ENCODE results near the gene PLXNB1.
A peak's percentile ranks its signal among the peaks of the same experiment; 100 is the strongest.
"Not testable (repeated sequence)": the region's sequence is repeated elsewhere in the genome, so short reads cannot be mapped to it uniquely, and the experiment has no call there.

The PLXNB1 gene

DNA sequence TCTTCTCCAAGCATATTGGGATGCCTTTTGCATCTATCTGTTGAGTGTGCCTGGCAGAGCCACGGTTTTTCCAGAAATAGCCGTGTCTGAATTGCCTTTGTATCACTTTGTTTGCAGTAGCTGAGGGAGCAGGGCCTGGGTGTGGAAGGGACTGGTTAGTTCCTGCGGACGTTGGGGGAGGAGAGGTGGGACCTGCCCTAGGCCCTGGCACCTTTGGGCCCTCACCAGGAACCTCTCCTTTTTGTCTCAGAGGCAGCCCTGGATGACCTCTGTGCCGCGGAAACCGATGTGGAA is 35.3 kb upstream of the PLXNB1 start:
- no peak for DNase-seq

DNA sequence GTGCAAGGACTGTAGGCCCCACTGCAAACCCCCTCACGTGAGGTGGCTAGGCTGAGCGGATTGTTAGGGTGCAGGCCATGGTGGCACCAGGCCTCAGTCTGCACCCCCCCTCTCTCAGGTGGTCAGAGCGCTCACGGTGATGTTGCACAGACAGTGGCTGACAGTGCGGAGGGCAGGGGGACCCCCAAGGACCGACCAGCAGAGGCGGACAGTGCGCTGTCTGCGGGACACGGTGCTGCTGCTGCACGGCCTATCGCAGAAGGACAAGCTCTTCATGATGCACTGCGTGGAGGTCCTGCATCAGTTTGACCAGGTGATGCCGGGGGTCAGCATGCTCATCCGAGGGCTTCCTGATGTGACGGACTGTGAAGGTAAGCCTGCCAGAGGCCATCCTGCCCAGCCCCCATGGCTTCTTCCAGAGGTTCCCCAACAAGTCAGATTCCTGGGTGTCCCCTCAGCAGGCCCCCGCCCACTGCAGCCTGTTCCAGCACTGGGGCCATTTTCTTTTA is 34.9 kb upstream of the PLXNB1 start:
- DNase-seq, result no peak

DNA sequence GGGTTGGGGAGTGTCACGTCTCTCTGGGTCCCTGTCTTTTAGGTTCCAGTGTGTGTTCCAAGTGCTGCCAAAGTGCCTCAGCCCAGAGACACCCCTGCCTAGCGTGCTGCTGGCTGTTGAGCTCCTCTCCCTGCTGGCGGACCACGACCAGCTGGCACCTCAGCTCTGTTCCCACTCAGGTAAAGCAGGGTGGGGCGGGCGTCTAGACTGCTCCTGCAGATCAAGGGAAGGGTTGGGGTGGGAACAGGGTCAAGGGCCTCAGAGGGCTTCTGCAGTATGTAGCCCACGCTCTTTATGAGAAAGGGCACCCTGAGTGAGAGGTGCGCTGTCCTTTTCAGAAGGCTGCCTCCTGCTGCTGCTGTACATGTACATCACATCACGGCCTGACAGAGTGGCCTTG is 33.8 kb upstream of the PLXNB1 start:
- no peak for DNase-seq

DNA sequence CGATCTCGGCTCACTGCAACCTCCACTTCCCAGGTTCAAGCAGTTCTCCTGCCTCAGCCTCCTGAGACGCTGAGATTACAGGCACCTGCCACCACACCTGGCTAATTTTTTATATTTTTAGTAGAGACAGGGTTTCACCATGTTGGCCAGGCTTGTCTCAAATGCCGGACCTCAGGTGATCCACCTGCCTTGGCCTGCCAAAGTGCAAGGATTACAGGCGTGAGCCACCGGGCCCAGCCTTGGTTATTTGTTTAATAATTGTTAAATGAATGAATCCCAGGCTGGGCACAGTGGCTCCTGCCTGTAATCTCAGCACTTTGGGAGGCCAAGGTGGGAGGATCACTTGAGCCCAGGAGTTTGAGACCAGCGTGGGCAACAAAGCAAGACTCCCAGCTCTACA is 31.9 kb upstream of the PLXNB1 start:
- DNase-seq, result not testable (repeated sequence)

DNA sequence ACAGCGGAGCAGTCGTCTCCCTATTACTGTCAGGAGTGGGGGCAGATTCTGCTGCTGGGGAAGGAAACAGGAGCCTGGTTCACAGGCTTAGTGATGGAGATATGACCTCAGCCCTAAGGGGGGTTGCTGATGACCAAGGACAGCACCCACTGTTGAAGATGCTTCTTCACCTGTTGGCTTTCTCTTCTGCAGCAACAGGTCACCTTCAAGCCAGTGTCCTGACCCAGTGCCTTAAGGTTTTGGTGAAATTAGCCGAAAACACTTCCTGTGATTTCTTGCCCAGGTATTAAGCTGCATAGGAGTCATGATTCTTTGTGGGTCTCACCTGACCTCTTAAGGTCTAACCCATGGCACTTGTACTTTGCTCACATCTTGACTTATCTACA is 30.6 kb upstream of the PLXNB1 start:
- no peak for DNase-seq

DNA sequence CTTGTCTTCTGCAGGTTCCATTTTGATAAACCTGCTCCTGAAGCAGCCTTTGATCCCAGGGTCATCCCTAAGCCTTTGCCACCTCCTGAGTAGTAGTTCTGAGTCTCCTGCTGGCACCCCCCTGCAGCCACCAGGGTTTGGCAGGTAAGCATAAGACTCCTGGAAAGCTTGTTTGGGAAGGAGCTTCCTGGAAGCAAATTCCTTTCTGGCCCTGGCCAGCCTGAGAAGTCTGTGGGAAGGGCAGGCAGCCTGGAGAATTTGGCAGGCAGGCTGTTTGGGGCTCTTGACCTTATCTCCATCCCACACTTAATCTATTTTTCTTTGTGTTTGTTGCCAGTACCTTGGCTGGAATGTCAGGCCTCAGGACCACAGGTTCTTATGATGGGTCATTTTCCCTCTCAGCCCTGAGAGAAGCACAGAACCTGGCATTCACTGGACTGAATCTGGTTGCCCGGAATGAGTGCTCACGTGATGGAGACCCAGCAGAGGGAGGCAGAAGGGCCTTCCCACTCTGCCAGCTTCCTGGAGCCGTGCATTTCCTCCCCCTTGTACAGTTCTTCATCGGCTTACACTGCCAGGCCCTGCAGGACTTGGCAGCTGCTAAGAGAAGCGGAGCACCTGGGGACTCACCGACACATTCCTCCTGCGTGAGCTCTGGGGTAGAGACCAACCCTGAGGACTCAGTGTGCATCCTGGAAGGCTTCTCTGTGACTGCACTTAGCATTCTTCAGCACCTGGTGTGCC is 30.1 kb upstream of the PLXNB1 start:
- DNase-seq, result no peak

DNA sequence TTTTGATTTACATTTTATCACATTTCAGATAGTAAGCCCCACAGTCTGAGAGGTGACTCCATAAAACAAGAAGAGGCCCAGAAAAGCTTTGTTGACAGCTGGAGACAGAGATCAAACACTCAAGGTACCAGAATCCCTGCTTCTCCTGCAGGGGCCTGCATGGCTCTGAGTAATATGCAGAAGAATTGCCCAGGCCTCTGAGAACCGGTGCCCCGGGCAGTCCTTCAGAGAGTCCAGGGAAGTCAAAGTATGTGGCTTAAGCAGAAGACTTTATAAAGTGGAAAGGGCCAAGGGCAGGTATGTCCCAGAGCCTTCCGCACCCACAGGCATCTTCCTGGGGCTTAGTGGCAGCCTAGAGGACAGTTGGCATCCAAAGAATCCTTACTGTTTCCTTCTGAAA is 29.4 kb upstream of the PLXNB1 start:
- no peak for DNase-seq

DNA sequence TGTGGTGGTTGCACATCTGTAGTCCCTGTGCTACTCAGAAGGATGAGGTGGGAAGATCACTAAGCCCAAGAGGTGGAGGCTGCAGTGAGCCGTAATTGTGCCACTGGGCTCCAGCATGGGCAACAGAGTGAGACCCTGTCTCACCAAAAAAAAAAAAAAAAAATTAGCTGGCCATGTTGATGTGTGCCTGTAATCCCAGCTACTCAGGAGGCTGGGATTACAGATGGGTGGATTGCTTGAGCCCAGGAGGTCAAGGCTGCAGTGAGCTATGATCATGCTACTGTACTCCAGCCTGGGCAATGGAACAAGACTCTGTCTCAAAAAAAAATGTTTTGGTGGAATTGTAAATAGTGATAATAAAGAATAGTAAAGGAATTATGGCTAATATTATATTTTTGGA is 26.6 kb upstream of the PLXNB1 start:
- no peak for DNase-seq

DNA sequence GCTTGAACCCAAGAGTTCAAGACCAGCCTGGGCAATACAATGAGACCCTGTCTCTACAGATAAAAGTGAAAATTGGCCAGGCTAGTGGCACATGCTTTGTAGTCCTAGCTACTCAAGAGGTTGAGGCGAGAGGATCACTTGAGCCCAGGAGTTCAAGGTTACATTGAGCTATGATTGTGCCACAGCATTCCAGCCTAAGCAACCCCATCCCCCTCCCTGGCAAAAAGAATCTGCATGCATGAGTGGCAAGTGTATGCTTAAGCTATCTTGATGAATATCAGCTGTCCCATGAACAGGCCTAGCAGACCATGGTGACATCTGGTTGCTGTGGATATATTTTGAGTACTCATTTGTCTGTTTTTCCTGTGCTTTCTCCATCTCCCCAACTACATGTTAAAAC is 21.4 kb upstream of the PLXNB1 start:
- no peak for DNase-seq

DNA sequence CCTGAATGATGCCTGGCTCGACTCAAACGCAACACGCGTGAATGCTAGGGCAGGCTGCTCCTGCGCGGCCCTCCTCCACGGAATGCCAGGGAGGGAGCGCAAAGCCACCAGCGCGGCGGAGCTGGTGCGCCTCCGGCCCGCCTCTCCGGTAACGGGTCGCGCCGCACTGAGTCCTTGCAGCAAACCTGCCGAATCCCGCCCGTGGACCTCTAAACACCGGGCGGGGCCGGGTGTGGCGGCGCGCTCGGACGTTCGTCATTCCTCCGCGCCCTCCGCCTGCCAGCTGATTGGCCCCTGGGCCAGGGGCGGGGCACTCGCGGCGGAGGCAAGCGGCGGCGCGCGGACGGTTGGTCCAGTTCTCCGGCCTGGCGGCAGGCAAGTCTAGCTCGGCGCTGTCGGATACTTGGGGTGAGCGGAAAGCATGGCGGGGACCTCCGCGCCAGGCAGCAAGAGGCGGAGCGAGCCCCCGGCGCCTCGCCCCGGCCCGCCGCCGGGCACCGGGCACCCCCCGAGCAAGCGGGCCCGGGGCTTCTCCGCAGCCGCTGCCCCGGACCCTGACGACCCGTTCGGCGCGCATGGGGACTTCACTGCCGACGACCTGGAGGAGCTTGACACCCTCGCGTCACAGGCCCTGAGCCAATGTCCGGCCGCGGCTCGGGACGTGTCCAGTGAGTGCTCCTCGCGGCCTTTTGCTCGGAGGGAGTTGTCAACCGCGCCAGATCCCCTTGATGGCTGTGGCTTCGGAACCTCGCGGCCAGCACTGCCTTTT is 16.7 kb upstream of the PLXNB1 start, which contains the start of gene ATRIP:
TSS of gene ATRIP (plus strand) at position 313 of the 769 bp plus-strand sequence. CDS start at position 422, 109 bp downstream.
- peak; percentile 77 for DNase-seq

DNA sequence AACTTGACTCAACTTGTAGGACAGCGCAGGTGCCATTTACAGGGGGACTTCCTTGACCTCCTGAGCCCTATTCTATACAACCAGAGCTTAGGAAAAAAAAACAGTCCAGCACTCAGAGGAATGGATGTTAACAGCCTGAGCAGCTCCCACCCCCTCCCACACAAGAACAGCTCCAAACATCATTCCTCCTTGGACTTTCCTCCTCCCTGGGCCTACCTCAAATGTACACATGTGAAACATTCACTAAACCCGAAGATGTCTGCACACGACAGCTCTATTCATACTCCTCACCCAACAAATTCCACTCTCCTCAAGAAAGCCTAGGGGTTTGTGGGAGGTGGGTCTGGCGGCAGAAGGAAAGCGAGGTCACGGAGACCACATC is 16.1 kb upstream of the PLXNB1 start:
- no peak for DNase-seq

DNA sequence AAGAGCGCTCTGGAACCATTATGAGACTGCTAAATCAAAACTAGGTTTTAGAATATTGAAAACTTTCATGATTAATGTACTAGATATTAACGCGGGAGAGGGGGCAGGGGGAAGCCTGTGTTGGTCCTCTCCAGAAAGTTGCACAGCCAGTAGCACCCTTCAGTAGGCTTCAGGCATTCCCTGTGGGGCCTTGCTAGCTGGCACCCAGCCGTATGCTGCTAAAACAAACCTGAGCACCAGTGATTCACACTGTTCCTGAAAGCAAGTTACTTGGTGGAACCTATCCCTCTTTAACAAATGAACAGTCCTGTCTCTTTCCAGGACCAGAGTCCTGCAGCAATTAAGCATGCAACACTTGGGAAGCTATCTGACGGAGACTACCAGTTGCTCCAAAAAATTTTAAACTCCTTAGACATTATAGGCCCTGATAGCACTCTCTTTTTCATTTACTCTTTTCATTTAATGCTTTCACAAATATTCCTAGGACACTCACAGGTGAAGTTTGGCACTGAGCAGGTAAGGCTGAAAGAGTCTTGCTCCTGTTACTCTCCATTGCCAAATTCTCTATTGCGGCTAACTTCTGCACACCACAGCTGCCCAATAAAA is 15.5 kb upstream of the PLXNB1 start:
- DNase-seq, result no peak

DNA sequence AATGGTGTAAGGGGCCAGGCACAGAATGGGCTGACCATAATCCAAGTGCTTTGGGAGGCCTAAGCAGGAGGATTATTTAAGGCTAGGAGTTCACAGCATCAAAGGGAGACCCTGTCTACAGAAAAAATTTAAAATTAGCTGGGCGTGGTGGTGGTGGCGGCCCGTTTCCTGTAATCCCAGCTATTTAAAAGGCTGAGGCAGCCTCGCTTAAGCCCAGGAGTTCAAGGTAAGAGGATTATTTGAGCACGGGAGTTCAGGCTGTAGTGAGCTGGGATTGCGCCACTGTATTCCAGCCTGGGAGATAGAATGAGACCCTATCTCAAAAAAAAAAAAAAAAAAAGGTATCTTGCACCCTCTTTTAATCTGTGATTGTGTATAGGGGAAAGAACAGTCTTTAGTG is 12.1 kb upstream of the PLXNB1 start:
- DNase-seq, result no peak

DNA sequence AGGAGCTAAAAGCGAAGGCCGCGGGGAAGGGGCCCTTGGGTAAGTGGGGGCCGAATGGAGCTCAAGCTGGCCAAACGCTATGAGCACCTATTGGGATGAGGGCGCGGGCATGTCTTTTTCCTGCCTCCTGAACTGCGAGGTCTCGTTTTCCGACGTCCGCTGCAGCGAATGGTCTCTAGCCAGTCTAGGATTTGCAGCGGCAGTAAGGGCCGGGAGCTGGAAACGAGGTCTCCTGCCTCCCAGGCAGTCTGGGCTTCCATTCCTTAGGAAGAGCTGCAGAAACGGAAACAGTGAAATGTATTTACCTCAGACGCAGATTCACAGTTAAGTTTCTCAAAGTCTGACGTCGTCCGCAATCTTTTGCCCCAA is 10.7 kb upstream of the PLXNB1 start:
- no peak for DNase-seq

DNA sequence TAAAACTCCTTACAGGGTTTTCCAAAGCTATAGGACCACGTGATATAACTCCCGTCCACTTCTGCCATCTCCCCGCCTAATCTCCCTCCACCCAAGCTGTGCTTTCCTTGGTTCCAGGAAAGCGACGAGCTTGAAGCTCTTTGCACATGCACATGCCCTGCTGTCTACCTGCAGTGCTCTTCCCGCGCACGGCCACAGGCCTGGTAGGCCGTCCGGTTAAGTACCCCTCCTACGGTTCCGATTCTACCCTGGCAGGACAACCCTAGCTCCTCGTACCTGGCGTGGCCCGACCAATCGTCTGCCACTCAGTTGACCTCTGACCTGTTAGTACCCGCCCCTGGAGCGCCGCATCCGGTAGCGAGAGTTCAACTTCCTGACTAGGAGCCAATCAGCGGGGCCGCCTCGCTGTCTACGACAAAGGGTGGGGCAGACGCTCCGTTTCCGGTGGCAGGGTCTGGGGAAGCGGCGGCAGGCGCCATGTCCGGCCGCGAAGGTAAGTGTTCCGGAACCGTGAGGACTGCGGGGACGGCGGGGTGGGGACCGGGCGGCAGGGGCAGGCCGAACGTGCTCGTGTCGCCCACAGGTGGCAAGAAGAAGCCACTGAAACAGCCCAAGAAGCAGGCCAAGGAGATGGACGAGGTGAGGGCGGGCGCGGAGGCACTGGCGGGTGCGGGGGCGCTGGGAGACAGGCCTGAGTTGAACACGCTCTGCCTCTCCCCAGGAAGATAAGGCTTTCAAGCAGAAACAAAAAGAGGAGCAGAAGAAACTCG is 10.1 kb upstream of the PLXNB1 start, which contains the start of the genes CCDC51 and TMA7:
TSS of gene CCDC51 (minus strand) at position 300 of the 770 bp plus-strand sequence. CDS start 4,991 bp downstream, outside the sequence.
TSS of gene TMA7 (plus strand) at position 438 of the 770 bp plus-strand sequence. CDS start at position 478, 40 bp downstream.
- peak; percentile 93 for DNase-seq

DNA sequence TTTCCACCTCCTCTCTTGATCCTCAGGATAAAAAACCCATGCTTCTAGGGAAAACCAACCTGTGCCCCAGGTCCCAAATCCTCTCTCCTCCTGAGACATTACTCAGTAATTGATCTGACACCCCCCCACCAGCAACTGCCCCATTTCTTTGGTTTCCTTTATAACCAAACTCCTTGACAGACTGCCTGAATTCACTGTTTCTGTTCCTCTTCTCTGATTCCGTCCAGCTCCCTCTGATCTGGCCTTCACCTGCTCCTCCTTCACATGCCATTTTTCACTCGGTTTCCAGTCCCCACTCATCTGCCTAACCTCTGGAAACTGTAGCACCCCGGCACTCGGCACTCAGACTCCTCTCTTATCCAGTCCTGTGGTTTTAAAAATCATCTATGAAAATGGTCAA is 7.9 kb upstream of the PLXNB1 start:
- no peak for DNase-seq

DNA sequence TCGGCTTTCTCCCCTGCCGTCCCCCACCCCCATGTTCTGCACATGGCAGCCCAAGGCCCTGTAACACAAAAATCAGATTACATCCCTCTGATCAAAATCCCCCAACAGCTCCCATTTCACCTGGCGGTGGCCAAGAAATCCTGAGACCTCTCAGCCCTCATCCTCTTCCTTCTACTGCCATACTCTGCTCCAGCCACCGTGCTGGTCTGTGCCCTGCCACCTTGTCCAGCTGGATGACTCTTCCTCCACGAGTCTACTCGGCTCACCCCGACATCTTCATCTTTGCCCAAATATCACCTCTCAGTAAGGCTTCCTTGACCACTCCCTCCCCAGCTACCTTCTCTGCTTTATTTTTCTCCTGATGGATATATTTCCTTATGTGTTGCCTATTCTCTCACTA is 7.0 kb upstream of the PLXNB1 start:
- DNase-seq, result no peak

DNA sequence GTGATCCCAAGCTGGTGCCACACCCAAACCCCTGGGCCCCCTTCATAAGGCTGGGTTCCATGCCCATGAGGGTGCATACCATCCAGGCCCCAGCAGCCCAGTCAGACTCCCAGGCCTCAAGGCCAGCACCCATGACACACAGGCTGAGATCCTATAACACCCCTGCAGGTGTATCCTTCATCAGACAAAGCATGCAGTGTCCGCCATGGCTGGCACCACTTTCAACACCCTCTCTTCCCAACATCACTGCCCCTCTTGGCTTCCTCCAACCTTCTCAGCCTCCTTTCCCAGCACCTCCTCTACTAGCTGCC is 6.5 kb upstream of the PLXNB1 start:
- no peak for DNase-seq

DNA sequence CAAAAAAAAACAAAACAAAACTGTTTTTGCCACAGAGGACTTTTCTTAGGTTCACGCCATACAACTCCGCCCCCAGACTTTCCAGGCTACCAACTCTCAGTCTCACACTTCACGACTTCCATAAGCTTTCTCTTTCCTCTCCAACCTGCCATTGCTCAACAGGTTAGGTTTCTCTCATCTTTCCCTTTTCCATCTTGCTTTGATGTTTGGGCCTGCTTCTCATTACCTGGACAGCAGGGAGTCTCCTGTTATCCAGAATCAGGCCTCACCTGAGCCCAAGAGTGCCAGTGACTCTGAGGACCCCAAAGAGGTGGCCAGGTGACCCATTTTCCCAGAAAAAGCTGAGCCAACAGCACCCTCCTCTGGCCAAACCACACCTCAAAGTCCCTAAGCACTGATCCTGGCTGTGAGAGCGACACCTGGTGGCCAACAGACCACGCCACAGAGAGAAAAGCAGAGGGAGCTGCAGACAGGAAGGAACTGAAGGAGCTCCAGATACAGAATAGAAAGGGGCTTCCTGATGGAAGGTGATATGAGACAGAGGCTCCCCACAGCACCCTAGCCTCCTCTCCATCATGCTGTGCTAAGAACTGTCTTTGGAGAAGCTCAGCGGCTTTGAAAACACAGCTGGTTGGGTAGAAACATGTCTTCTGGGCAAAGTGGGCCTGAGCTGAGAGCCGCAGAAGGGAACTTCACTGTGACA is 6.0 kb upstream of the PLXNB1 start:
- peak; percentile 69 for DNase-seq

DNA sequence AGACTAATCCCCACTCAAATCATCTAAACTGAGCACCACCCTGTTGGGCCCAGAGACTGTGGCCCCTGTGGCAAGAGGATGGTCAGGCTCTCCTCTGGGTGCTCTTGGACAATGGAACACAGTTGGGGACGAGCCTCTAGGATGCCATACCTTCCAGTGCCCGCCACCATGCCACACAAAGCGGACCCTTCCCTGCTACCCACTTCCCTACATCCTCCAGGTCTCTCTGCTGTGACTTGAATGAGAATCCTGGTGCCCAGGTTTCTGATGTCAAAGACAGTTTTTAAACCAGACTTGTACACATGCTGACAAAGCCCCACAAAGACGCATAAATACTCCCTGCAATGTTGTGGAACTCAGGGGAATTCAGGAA is 5.3 kb upstream of the PLXNB1 start:
- no peak for DNase-seq

DNA sequence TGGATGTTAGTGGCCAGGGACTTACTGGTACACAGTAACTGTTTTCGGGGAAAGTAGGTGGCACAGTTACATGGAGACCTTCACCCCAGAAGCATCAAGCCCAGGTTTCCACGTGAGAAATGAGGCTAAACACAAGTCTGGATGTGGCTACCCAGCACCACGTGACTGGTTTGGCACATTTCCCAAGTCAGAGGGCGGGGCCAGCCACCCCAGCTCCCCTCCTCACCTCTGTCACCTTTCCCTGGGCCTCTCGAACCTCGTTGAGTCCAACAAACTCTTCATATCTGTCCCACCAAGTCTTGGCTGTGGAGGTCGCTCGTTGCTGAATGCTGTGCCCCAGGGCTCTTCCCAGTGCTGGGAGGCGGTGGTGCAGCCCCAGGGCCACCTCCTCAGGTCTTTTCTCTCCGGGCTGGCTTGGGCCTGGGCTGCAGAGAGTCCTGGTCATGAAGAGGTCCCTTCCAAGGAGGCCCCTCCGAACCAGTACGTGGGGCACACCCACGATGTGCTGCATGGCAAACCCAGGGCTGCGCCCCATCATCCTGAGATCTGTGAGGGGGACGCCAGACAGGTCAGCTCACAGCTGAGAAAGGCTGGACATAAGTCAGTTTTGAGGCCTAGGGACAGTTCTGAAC is 4.8 kb upstream of the PLXNB1 start:
- no peak for DNase-seq

DNA sequence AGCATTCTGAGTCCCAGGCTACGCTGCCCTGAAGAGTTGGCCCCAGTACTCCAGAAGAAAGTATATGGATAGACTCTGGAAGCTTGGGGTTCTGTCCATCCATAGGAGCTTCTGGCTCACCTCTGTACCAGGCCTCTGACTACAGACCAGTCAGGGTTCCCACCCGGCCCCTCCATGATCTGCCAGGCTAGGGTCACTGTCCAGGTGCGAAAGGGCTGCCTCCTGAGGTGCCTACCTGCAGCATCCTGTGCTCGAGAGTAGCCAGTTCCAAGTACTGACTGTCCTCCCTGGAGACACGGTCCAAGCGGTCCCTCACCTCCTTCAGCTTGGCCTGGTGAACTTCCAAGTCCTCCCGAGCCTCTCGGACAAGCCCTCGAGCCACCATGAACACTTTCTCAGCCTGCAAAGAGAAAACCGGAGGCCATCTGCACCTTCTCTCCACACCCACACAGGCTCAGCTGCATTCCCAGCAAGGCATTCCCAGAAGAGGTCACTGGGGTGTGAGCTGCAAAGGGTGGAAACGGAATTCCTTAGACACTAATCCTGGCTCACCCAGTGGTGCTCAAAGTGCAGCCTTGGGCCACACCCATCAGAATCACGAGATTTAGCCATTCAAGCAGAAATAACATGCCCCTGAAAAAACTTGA is 3.7 kb upstream of the PLXNB1 start:
- DNase-seq, result no peak
